ENCODE data around the gene HTRA1. TPM values are rescaled to one million over a fixed set of nuclear protein-coding genes. Genes with fewer than 3 reads are reported as not detected.

HTRA1 gene
- total and polyA plus RNA-seq, 4 donors: 261 to 465 (median 355) TPM

- intact Hi-C loops (cut with DNase I): loop anchor here in 1 of 2 donors (2.0 kb wide), 1 partner anchor 124 kb away; the partner anchor contains the start of gene PLEKHA1
- Histone ChIP-seq H3K27me3 (ENCODE audit: control insufficient read depth in 1 of 2, insufficient read depth in 2 of 2, low read length in 1 of 2) (no peaks in the 10 kb centered on the region), H3K9me3 (ENCODE audit: control insufficient read depth, low read length) (no peaks in the 10 kb centered on the region), H3K4me3 (ENCODE audit: low read length in 2 of 2) (no peak overlapping the region), H3K27ac (ENCODE audit: low read depth in 1 of 2, low read length in 2 of 2) (peak overlapping the region; percentile 31 to 74), H3K4me1 (ENCODE audit: control insufficient read depth in 1 of 2, insufficient read depth in 2 of 2, low read length in 2 of 2) (peaks cover 0 to 9% of the 10 kb centered on the region in 2 donors), H3K36me3 (ENCODE audit: control insufficient read depth in 1 of 2, insufficient read depth in 2 of 2, low read length in 1 of 2) (no peaks in the 10 kb centered on the region)
- ATAC-seq (ENCODE audit: low FRiP score) (no peak), DNase-seq (peak in 1 of 2 donors; percentile 59)
- 20 to 24% methylated on average over 8 of the region's 8 CpGs for WGBS, 2 donors
These were observed 37.7 kb downstream of the HTRA1 start for GRCh38 chr10:122499012-122499411.

GRCh38 chr10:122499491-122499941 lies 38.2 kb downstream of the HTRA1 start:
- H3K27me3 ChIP-seq (ENCODE audit: control insufficient read depth in 1 of 2, insufficient read depth in 2 of 2, low read length in 1 of 2): no peaks in the 10 kb centered on the region
- ATAC-seq (ENCODE audit: low FRiP score) (peak; percentile 64), DNase-seq (peak in 1 of 2 donors; percentile 77)
- H3K9me3 ChIP-seq (ENCODE audit: control insufficient read depth, low read length): no peaks in the 10 kb centered on the region
- no peaks in the 10 kb centered on the region for H3K36me3 ChIP-seq (ENCODE audit: control insufficient read depth in 1 of 2, insufficient read depth in 2 of 2, low read length in 1 of 2)
- peak overlapping the region; percentile 31 to 73 for H3K27ac ChIP-seq (ENCODE audit: low read depth in 1 of 2, low read length in 2 of 2)
- 3 to 4% methylated on average over 5 of the region's 5 CpGs for WGBS, 2 donors
- intact Hi-C loops (cut with DNase I): loop anchor here in 1 of 2 donors (2.0 kb wide), 1 partner anchor 125 kb away; the partner anchor contains the start of gene PLEKHA1
- H3K4me1 ChIP-seq (ENCODE audit: control insufficient read depth in 1 of 2, insufficient read depth in 2 of 2, low read length in 2 of 2): peaks cover 0 to 6% of the 10 kb centered on the region in 2 donors
- no peak overlapping the region for H3K4me3 ChIP-seq (ENCODE audit: low read length in 2 of 2)

- Histone ChIP-seq H3K27ac (ENCODE audit: low read depth in 1 of 2, low read length in 2 of 2) (peak overlapping the region in 1 of 2 donors; percentile 56), H3K27me3 (ENCODE audit: control insufficient read depth in 1 of 2, insufficient read depth in 2 of 2, low read length in 1 of 2) (no peaks in the 10 kb centered on the region), H3K9me3 (ENCODE audit: control insufficient read depth, low read length) (no peaks in the 10 kb centered on the region), H3K36me3 (ENCODE audit: control insufficient read depth in 1 of 2, insufficient read depth in 2 of 2, low read length in 1 of 2) (no peaks in the 10 kb centered on the region), H3K4me3 (ENCODE audit: low read length in 2 of 2) (no peak overlapping the region), H3K4me1 (ENCODE audit: control insufficient read depth in 1 of 2, insufficient read depth in 2 of 2, low read length in 2 of 2) (peaks cover 0 to 6% of the 10 kb centered on the region in 2 donors)
- 66 to 69% methylated on average over 5 of the region's 5 CpGs for WGBS, 2 donors
- DNase-seq (no peak), ATAC-seq (ENCODE audit: low FRiP score) (no peak)
- intact Hi-C loops (cut with DNase I): loop anchor here (5.0 kb wide), 2 partner anchors 38 to 193 kb away; partner anchors contain the start of gene HTRA1 (in 1 of the 2)
These were observed 38.8 kb downstream of the HTRA1 start for GRCh38 chr10:122500194-122500593.

GRCh38 chr10:122500726-122501125 lies 39.4 kb downstream of the HTRA1 start:
- 86% methylated on average over 6 of the region's 6 CpGs for WGBS, 2 donors
- intact Hi-C loops (cut with DNase I): loop anchor here (5.0 kb wide), 2 partner anchors 38 to 193 kb away; partner anchors contain the start of gene HTRA1 (in 1 of the 2)
- Histone ChIP-seq H3K27ac (ENCODE audit: low read depth in 1 of 2, low read length in 2 of 2) (peak overlapping the region in 1 of 2 donors; percentile 25), H3K9me3 (ENCODE audit: control insufficient read depth, low read length) (no peaks in the 10 kb centered on the region), H3K36me3 (ENCODE audit: control insufficient read depth in 1 of 2, insufficient read depth in 2 of 2, low read length in 1 of 2) (no peaks in the 10 kb centered on the region), H3K4me3 (ENCODE audit: low read length in 2 of 2) (no peak overlapping the region), H3K27me3 (ENCODE audit: control insufficient read depth in 1 of 2, insufficient read depth in 2 of 2, low read length in 1 of 2) (no peaks in the 10 kb centered on the region), H3K4me1 (ENCODE audit: control insufficient read depth in 1 of 2, insufficient read depth in 2 of 2, low read length in 2 of 2) (peaks cover 0 to 6% of the 10 kb centered on the region in 2 donors)
- DNase-seq: peak in 1 of 2 donors; percentile 29
- no peak for ATAC-seq (ENCODE audit: low FRiP score)

- H3K36me3 ChIP-seq (ENCODE audit: control insufficient read depth in 1 of 2, insufficient read depth in 2 of 2, low read length in 1 of 2): no peaks in the 10 kb centered on the region
- no peak overlapping the region for H3K4me3 ChIP-seq (ENCODE audit: low read length in 2 of 2)
- H3K4me1 ChIP-seq (ENCODE audit: control insufficient read depth in 1 of 2, insufficient read depth in 2 of 2, low read length in 2 of 2): peaks cover 0 to 6% of the 10 kb centered on the region in 2 donors
- ATAC-seq (ENCODE audit: low FRiP score) (no peak), DNase-seq (no peak)
- intact Hi-C loops (cut with DNase I): loop anchor here (5.0 kb wide), 2 partner anchors 41 to 196 kb away; partner anchors contain the start of gene HTRA1 (in 1 of the 2)
- 79 to 81% methylated on average over 13 of the region's 13 CpGs for WGBS, 2 donors
- no peaks in the 10 kb centered on the region for H3K27me3 ChIP-seq (ENCODE audit: control insufficient read depth in 1 of 2, insufficient read depth in 2 of 2, low read length in 1 of 2)
- no peak overlapping the region for H3K27ac ChIP-seq (ENCODE audit: low read depth in 1 of 2, low read length in 2 of 2)
- H3K9me3 ChIP-seq (ENCODE audit: control insufficient read depth, low read length): no peaks in the 10 kb centered on the region
These were observed 41.7 kb downstream of the HTRA1 start for GRCh38 chr10:122503012-122503411.

DNA sequence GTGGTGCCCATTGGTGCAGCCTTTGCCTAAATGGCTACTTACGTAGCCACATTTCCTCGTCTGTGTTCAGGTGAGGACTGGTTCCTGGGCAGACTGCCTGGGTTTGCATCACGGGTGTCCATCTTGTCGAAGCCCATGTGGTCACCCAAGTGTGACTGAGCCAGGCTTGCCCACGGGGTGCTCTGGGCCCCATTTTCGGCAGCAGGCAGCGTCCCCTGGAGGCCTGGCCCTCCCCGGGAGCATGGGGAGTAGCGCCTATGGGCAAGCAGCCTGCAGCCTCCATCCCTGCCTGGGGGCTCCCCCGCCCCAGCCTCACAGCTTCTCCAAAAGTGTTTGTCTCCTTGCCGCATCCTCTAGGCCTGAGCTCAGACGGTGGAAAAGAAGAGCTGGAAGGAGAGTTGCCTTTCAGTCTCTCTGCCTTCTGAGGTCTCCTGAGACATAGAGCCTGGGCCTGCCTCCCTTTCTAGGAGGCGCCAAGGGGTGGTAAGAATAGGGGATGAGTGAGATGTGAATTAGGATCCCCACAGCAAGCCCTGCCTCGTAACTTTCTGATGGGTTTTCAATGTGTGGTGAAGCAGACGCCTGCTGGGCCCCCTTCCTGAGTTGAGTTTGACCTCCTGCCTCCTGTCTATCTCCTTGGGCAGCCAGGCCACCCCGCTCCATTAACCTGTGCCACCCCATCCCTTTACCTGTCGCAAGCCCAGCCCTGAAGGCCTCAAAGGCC lies 42.7 kb downstream of the HTRA1 start:
- Histone ChIP-seq H3K4me1 (ENCODE audit: control insufficient read depth in 1 of 2, insufficient read depth in 2 of 2, low read length in 2 of 2) (peaks cover 0 to under 1% of the 10 kb centered on the region in 2 donors), H3K4me3 (ENCODE audit: low read length in 2 of 2) (no peak overlapping the region), H3K9me3 (ENCODE audit: control insufficient read depth, low read length) (no peaks in the 10 kb centered on the region), H3K27ac (ENCODE audit: low read depth in 1 of 2, low read length in 2 of 2) (peak overlapping the region in 1 of 2 donors; percentile 14), H3K36me3 (ENCODE audit: control insufficient read depth in 1 of 2, insufficient read depth in 2 of 2, low read length in 1 of 2) (no peaks in the 10 kb centered on the region), H3K27me3 (ENCODE audit: control insufficient read depth in 1 of 2, insufficient read depth in 2 of 2, low read length in 1 of 2) (no peaks in the 10 kb centered on the region)
- DNase-seq (no peak), ATAC-seq (ENCODE audit: low FRiP score) (no peak)
- WGBS, 2 donors: 61 to 68% methylated on average over 17 of the region's 17 CpGs
- intact Hi-C loops (cut with DNase I): loop anchor here (2.0 to 5.0 kb wide), 3 partner anchors 42 to 197 kb away; partner anchors contain the start of gene HTRA1 (in 2 of the 2)

- intact Hi-C loops (cut with DNase I): loop anchor here (2.0 to 5.0 kb wide), 3 partner anchors 42 to 197 kb away; partner anchors contain the start of gene HTRA1 (in 2 of the 2)
- peak; percentile 92 for ATAC-seq (ENCODE audit: low FRiP score)
- peak overlapping the region in 1 of 2 donors; percentile 14 for H3K27ac ChIP-seq (ENCODE audit: low read depth in 1 of 2, low read length in 2 of 2)
These were observed 43.2 kb downstream of the HTRA1 start for GRCh38 chr10:122504610-122504950.

GRCh38 chr10:122505011-122505410 lies 43.7 kb downstream of the HTRA1 start:
- Histone ChIP-seq H3K27ac (ENCODE audit: low read depth in 1 of 2, low read length in 2 of 2) (no peak overlapping the region), H3K36me3 (ENCODE audit: control insufficient read depth in 1 of 2, insufficient read depth in 2 of 2, low read length in 1 of 2) (no peaks in the 10 kb centered on the region), H3K4me1 (ENCODE audit: control insufficient read depth in 1 of 2, insufficient read depth in 2 of 2, low read length in 2 of 2) (no peaks in the 10 kb centered on the region), H3K4me3 (ENCODE audit: low read length in 2 of 2) (no peak overlapping the region), H3K9me3 (ENCODE audit: control insufficient read depth, low read length) (no peaks in the 10 kb centered on the region), H3K27me3 (ENCODE audit: control insufficient read depth in 1 of 2, insufficient read depth in 2 of 2, low read length in 1 of 2) (no peaks in the 10 kb centered on the region)
- 82 to 85% methylated on average over 5 of the region's 5 CpGs for WGBS, 2 donors
- no peak for DNase-seq
- ATAC-seq (ENCODE audit: low FRiP score): no peak
- intact Hi-C loops (cut with DNase I): loop anchor here in 1 of 2 donors (2.0 kb wide), 1 partner anchor 44 kb away; the partner anchor contains the start of gene HTRA1

More at GRCh38 chr10:122504610-122504950, 43.2 kb downstream of the HTRA1 start:
- H3K27me3 ChIP-seq (ENCODE audit: control insufficient read depth in 1 of 2, insufficient read depth in 2 of 2, low read length in 1 of 2): no peaks in the 10 kb centered on the region
- no peaks in the 10 kb centered on the region for H3K9me3 ChIP-seq (ENCODE audit: control insufficient read depth, low read length)
- peak; percentile 93 to 97 for DNase-seq
- 0 to 3% methylated on average over 6 of the region's 6 CpGs for WGBS, 2 donors
- no peaks in the 10 kb centered on the region for H3K4me1 ChIP-seq (ENCODE audit: control insufficient read depth in 1 of 2, insufficient read depth in 2 of 2, low read length in 2 of 2)
- H3K36me3 ChIP-seq (ENCODE audit: control insufficient read depth in 1 of 2, insufficient read depth in 2 of 2, low read length in 1 of 2): no peaks in the 10 kb centered on the region
- H3K4me3 ChIP-seq (ENCODE audit: low read length in 2 of 2): no peak overlapping the region
